ENCODE results near the gene AP2A2. TPM values are rescaled to one million over a fixed set of nuclear protein-coding genes. Genes with fewer than 3 reads are reported as not detected.
"Not testable (repeated sequence)": the region's sequence is repeated elsewhere in the genome, so short reads cannot be mapped to it uniquely, and the experiment has no call there.

AP2A2 gene
- total RNA-seq, 2 experiments from 2014 or later = 36.3 to 52.2 TPM

DNA sequence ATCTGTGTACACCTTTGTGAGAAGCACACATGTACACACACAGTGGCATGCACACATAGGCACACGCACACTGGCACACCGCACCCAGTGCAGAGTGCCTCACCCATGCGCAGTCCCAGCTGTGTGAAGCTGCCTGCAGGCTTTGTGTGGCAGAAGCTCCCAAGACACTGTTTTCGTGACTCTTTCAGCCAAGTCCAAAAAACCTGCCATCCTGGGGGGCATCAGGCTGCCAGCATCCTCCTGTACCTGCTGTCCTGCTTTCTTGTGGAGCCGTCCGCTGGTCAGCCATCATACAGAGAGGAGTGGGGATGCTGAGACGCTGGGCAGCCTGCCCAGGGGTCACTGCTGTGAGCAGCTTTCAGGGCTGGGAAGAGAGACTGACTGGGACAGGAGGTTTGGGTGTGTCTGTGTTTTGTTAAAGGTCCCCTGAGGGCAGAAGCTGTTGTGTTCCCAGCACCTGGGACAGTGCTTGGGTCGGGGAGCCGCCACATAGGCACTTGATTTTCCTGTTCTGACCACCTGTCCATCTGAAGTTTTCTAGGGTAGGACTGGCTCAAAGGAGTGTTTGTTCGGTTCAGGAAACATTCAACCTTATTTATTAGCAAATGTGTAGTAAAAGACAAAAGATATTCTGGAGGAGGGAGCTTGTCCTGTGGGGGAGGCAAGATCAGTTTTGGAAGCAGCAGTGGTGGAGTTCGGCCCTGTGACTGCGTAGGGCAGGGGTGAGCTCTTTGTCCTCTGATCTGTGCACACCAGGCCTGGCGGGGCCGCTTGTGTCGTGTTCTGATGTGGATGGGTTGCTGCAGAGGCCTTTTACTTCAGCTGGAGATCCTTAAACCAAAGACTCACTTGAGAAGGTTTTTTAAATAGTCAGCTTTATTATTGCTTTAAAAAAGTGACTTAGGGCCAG lies 29.7 kb downstream of the AP2A2 start:
- ATAC-seq (no peak), DNase-seq (no peak)
- H3K27ac Mint-ChIP-seq = no peak overlapping the region
- H3K36me3 Mint-ChIP-seq = no peaks in the 10 kb centered on the region
- peaks cover 2% of the 10 kb centered on the region for H3K4me1 Mint-ChIP-seq
- H3K4me3 Mint-ChIP-seq = no peak overlapping the region
- no peaks in the 10 kb centered on the region for H3K27me3 Mint-ChIP-seq
- CTCF ChIA-PET = interaction anchor here (1.6 kb wide), 1 partner anchor 22 kb away, joined by 5 read pairs; no protein-coding TSS in a partner anchor
- no peaks in the 10 kb centered on the region for H3K9me3 Mint-ChIP-seq (ENCODE audit: low read depth)

DNA sequence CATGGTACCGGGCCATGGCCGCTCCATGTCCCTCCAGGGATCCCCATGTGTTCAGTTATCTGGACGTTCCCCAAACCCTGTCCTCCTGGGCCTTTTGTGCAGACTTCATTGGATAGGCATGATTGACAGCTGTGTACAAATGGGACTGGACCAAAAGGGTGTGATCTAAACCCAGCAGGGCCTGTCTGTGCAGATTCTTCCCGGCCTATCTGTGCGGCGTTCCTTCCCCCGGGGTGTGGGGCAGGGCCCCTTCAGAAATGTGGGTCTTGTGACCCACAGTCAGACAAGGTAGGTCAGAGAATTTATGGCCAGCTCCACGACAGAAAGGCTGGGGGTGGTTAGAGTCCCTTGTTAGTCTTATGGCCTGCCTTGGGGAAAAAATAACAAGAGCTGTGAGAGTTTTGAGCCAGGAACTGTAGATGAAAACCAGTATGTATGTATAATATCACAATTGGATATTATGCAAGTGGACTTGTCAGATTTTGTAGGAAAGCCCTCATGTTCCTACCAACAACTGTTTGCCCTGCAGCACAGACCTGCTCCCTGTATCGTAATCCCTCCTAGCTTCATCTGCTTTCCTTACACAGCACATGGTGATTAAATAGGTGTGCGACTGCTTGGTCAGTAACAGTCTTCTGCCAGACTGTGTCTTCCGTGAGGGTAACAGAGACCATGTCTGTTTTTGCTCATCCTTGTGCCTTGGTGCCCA lies 31.7 kb downstream of the AP2A2 start:
- peaks cover 9% of the 10 kb centered on the region for H3K4me1 Mint-ChIP-seq
- no peak for ATAC-seq
- peaks cover 3% of the 10 kb centered on the region for H3K36me3 Mint-ChIP-seq
- no peaks in the 10 kb centered on the region for H3K9me3 Mint-ChIP-seq (ENCODE audit: low read depth)
- H3K4me3 Mint-ChIP-seq = no peak overlapping the region
- CTCF ChIA-PET = no interaction called here
- H3K27me3 Mint-ChIP-seq = no peaks in the 10 kb centered on the region
- H3K27ac Mint-ChIP-seq = no peak overlapping the region
- no peak for DNase-seq

DNA sequence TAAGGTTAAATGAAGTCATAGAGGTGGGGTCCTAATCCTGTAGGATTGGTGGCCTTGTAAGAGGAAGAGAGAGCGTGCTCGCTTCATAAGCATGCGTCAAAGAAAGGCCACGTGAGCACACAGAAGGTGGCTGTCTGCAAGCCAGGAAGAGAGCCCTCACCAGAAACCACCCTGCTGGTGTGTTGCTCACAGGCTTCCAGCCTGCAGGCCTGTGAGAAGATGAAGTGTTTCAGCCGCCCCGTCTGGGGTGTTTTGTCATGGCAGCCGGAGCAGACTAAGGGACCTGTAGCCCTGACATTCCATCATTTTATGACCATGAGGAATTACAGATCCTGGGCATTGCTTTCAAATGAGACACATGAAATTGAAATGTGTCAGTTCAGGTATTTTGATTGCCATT lies 32.4 kb downstream of the AP2A2 start:
- Mint-ChIP-seq H3K4me1 (peaks cover 9% of the 10 kb centered on the region), H3K4me3 (no peak overlapping the region), H3K27ac (no peak overlapping the region), H3K27me3 (no peaks in the 10 kb centered on the region), H3K9me3 (ENCODE audit: low read depth) (no peaks in the 10 kb centered on the region), H3K36me3 (peaks cover 6% of the 10 kb centered on the region)
- CTCF ChIA-PET = no interaction called here
- DNase-seq (no peak), ATAC-seq (no peak)

DNA sequence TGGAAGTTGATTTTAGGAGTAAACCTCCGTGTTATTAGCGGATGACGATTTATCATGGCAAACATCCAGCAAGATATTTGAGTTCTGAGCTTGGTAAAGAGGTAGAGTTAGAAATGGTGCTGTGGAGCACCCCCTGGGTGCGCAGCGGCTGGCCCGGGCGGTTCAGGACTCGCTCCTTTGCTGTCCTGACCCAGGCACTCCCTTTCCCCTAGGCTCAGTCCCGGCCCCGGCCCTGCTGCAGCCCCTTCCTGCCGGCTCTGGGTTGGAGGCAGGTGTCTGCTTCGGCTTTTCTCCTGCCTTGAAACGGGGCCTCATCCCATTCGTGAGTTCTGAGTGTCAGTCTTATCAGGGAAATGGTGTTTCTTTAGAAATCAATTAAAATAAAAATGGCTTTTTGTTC lies 33.4 kb downstream of the AP2A2 start:
- H3K27me3 Mint-ChIP-seq = no peaks in the 10 kb centered on the region
- H3K9me3 Mint-ChIP-seq (ENCODE audit: low read depth) = no peaks in the 10 kb centered on the region
- DNase-seq = no peak
- H3K4me1 Mint-ChIP-seq = peaks cover 9% of the 10 kb centered on the region
- CTCF ChIA-PET = no interaction called here
- ATAC-seq = no peak
- peaks cover 13% of the 10 kb centered on the region for H3K36me3 Mint-ChIP-seq
- H3K27ac Mint-ChIP-seq = no peak overlapping the region
- H3K4me3 Mint-ChIP-seq = no peak overlapping the region

DNA sequence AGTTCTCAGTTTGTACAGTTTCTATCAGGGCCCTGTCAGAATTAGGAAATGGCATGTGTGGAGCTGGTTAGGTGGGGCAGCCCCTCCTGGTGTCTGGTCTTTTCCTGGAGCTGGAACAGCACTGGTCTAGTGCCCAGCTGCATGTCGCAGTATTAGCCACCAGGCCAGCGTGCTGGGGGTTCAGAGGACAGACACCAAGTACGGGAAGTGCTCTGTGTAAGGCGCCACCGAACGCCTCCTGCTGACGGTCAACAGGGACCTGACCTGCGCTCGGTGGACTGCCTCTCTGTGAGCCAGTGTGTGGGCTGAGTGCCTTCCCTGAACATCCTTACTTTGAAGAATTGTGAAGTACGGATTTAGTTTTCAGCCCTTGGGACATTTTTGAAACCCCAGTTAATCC lies 33.9 kb downstream of the AP2A2 start:
- ATAC-seq (no peak), DNase-seq (no peak)
- H3K4me3 Mint-ChIP-seq = no peak overlapping the region
- no peak overlapping the region for H3K27ac Mint-ChIP-seq
- peaks cover 7% of the 10 kb centered on the region for H3K4me1 Mint-ChIP-seq
- CTCF ChIA-PET = interaction anchor here (0.8 kb wide), 1 partner anchor 32 kb away, joined by 3 read pairs; no protein-coding TSS in a partner anchor
- peaks cover 1% of the 10 kb centered on the region for H3K9me3 Mint-ChIP-seq (ENCODE audit: low read depth)
- H3K36me3 Mint-ChIP-seq = peaks cover 19% of the 10 kb centered on the region
- no peaks in the 10 kb centered on the region for H3K27me3 Mint-ChIP-seq

DNA sequence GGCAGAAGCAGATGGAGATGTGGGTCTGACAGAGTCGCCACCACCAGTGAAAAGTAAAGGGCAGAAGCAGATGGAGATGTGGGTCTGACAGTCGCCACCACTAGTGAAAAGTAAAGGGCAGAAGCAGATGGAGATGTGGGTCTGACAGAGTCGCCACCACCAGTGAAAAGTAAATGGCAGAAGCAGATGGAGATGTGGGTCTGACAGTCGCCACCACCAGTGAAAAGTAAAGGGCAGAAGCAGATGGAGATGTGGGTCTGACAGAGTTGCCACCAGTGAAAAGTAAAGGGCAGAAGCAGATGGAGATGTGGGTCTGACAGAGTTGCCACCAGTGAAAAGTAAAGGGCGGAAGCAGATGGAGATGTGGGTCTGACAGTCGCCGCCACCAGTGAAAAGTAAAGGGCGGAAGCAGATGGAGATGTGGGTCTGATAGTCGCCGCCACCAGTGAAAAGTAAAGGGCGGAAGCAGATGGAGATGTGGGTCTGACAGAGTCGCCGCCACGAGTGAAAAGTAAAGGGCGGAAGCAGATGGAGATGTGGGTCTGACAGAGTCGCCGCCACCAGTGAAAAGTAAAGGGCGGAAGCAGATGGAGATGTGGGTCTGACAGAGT lies 35.7 kb downstream of the AP2A2 start:
- ATAC-seq; H3K9me3 Mint-ChIP-seq (ENCODE audit: low read depth); DNase-seq; H3K27ac Mint-ChIP-seq; H3K4me1 Mint-ChIP-seq; H3K27me3 Mint-ChIP-seq; H3K4me3 Mint-ChIP-seq: not testable (repeated sequence)
- peaks cover 22% of the 10 kb centered on the region for H3K36me3 Mint-ChIP-seq
- CTCF ChIA-PET = interaction anchor here (0.9 kb wide), 1 partner anchor 36 kb away, joined by 5 read pairs; no protein-coding TSS in a partner anchor

DNA sequence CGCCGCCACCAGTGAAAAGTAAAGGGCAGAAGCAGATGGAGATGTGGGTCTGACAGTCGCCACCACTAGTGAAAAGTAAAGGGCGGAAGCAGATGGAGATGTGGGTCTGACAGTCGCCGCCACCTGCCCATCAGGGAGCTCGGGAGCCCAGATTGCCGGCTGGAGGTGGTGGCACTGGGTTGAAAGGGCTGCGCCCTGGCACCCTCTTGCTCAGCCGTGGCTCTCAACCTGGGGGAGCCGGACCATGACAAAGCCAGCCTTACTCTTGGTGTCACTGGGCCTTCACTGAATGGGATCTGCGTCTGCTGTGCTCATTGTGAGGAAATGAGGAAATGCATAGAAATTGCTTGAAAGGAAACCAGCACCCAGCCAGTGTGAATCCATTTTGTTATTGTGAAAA lies 36.3 kb downstream of the AP2A2 start:
- Mint-ChIP-seq H3K27me3 (no peaks in the 10 kb centered on the region), H3K27ac (no peak overlapping the region), H3K4me3 (no peak overlapping the region), H3K4me1 (peaks cover 9% of the 10 kb centered on the region), H3K36me3 (peaks cover 22% of the 10 kb centered on the region), H3K9me3 (ENCODE audit: low read depth) (peaks cover 4% of the 10 kb centered on the region)
- CTCF ChIA-PET = interaction anchor here (0.9 kb wide), 1 partner anchor 37 kb away, joined by 5 read pairs; no protein-coding TSS in a partner anchor
- no peak for ATAC-seq
- no peak for DNase-seq

DNA sequence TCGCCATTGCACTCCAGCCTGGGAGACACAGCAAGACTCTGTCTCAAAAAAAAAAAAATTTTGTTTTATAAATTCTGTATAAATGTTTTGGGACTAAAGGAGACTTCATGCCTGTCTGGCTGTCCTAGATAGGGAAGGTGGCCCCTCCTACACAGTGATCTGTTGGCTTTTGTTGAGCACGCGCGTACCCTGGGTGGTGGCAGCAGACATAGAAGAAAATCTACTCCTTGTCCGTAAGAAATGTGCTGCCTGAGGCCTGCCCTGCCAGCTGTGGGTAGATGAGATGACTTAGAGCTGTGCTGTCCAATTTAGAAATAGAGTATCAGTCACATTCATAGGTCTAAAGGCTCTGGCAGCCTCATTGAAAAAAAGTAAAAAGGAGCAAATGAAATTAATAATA lies 37.0 kb downstream of the AP2A2 start:
- CTCF ChIA-PET = no interaction called here
- H3K27me3 Mint-ChIP-seq = no peaks in the 10 kb centered on the region
- ATAC-seq (no peak), DNase-seq (no peak)
- peaks cover 22% of the 10 kb centered on the region for H3K36me3 Mint-ChIP-seq
- H3K27ac Mint-ChIP-seq = no peak overlapping the region
- peaks cover 4% of the 10 kb centered on the region for H3K9me3 Mint-ChIP-seq (ENCODE audit: low read depth)
- peaks cover 9% of the 10 kb centered on the region for H3K4me1 Mint-ChIP-seq
- H3K4me3 Mint-ChIP-seq = no peak overlapping the region

DNA sequence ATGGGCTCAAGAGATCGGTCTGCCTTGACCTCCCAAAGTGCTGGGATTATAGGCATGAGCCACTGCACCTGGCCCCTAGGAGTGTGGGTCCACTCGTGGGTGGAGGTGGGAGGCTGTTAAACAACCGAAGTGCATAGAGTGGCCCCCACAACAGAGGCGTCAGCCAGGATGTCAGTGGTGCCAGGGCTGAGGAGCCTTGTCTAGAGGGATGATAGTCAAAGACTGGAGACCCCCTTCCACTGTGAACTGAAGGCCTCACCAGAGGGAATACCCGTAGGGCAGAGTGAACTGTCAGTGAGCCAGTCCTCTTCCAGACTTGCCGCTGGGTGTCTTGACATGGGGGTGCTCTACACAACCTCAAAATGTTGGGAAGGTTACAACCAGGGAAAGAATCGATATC lies 38.2 kb downstream of the AP2A2 start:
- Mint-ChIP-seq H3K4me3 (no peak overlapping the region), H3K4me1 (peaks cover 9% of the 10 kb centered on the region), H3K9me3 (ENCODE audit: low read depth) (peaks cover 4% of the 10 kb centered on the region), H3K27me3 (no peaks in the 10 kb centered on the region), H3K27ac (no peak overlapping the region), H3K36me3 (peaks cover 22% of the 10 kb centered on the region)
- DNase-seq = no peak
- no peak for ATAC-seq
- CTCF ChIA-PET = no interaction called here

DNA sequence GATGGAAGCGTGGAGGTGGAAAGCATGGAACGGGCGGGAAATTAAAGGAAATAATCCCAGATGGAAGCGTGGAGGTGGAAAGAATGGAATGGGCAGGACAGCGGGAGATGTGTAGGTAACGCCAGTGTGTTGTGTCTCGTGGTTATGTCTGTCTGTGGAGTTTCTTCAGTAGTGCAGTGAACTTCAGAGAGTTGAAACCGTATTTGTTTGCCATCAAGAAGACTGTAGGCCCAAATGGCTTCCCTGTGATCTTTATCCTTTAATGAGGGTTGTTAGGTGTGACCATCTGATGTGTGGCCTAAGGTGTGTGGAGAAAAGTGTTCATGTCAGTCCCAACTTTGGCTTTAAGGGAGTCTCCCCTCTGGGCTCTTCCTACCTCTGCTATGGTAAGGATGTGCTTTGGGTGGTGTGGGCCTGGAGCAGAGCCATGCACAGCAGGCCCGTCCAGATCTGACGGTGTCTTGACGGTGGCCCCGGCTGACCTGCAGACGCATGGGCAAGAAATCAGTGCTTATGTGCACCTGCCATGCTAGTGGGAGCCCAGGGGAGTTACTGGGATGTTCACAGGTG lies 39.6 kb downstream of the AP2A2 start:
- Mint-ChIP-seq H3K9me3 (ENCODE audit: low read depth) (peaks cover 4% of the 10 kb centered on the region), H3K4me1 (peaks cover 13% of the 10 kb centered on the region), H3K27me3 (no peaks in the 10 kb centered on the region), H3K27ac (peak overlapping the region; percentile 21), H3K4me3 (no peak overlapping the region), H3K36me3 (peaks cover 25% of the 10 kb centered on the region)
- DNase-seq (no peak), ATAC-seq (peak; percentile 54)
- CTCF ChIA-PET = no interaction called here

DNA sequence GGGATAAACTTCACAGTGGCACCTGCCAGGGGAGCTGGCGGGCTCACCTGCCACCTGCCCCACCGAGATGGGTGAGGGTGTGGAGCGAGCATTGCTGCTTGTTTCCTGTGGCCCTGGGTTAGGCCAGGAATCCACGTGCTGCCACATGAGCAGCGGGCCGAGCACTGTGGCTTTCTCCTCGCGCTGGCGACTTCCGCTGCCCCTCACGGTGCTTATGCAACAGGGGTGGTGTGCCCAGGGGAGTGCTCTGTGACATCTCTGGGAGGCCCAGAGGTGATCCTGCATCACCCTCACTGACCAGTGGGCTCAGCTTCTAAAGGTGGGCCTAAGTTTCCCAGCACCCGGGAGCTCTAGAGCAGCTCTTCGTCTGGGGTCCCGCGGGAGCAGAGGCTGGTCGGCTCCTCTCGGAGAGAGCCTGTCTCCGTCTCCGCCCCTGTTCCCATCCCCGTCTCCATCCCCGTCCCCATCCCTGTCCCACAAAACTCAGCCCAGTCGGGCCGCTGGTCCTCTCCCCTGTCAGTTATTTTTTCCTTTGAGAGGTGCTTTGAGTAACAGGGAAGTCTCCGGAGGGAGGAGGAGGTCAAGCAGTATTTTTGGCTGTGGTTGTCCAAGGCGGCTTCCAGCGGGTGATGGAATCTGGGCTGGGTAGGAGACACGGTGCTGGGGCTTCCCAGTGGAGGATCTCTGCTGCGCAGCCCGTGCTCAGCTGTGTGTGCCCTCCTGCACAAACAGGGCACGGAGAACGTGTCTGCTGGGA lies 42.5 kb downstream of the AP2A2 start:
- H3K9me3 Mint-ChIP-seq (ENCODE audit: low read depth) = peaks cover 4% of the 10 kb centered on the region
- no peaks in the 10 kb centered on the region for H3K27me3 Mint-ChIP-seq
- CTCF ChIA-PET = no interaction called here
- no peak overlapping the region for H3K4me3 Mint-ChIP-seq
- peaks cover 7% of the 10 kb centered on the region for H3K4me1 Mint-ChIP-seq
- ATAC-seq (no peak), DNase-seq (no peak)
- H3K27ac Mint-ChIP-seq = no peak overlapping the region
- peaks cover 19% of the 10 kb centered on the region for H3K36me3 Mint-ChIP-seq

DNA sequence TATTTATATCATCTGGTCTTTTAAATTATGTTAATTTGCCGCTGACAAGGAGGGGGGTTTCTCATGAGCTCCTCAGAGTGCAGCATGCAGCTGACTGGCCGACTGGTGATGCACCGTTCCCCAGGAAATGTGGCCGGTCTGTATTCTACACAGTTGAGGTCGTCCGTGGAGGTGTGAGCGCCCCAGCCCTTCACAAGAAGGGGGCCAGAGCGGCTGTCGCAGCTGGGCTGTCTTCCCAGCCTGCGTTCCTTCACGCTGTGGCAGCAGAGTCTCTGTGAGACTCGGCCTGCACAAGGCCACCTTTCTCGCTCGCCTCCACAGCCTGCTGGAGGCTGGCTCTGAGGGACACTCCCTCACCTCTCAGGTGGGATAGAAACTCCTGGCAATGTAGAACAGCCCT lies 43.2 kb downstream of the AP2A2 start:
- DNase-seq (no peak), ATAC-seq (no peak)
- Mint-ChIP-seq H3K27me3 (no peaks in the 10 kb centered on the region), H3K9me3 (ENCODE audit: low read depth) (peaks cover 4% of the 10 kb centered on the region), H3K36me3 (peaks cover 14% of the 10 kb centered on the region), H3K4me1 (peaks cover 7% of the 10 kb centered on the region), H3K27ac (no peak overlapping the region), H3K4me3 (no peak overlapping the region)
- CTCF ChIA-PET = no interaction called here

All from activated CD8-positive, alpha-beta memory T cell treated with anti-CD3 and anti-CD28 coated beads, Interleukin-2, amount 10 ng/mL, durations not matched to agents 7 days and 5 days (primary cell).